ENCODE measurements around the gene ZNF592.

Gene ZNF592

DNA sequence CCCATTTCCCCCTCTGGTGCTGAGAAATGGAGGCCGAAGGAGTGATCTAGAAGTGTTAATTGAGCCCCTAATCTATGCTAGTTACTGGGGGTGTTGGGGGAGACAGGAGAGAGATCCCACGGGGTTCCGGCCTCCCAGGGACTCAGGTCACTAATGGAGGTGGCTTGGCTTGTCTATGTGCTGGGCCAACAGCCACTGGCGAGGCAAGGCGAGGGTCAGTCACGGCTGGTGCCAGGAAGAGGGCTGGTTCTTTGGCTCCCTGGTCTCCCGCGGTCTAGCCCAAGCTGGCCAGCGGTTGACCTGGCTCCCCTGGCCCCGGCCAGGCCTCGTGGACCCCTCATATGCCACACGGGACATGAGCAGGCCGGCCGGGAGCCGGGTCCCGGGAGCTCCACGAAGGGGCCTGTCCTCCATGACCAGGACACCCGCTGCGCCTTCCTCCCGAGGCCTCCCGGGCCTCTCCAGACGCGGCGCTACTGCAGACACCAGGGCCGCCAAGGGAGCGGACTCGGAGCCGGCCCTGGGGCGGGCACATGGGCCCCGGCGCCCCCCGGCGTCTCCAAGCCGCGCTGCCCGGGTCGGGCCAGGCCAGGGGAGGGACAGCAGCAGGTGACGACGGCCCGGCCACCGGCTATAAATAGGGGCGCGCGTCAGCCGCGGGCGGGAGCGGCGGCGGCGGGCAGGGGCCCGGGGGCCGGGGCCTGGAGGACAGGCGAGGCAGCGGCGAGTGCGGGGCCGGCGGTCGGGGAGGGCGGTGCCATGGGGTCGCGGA is 68.5 kb downstream of the ZNF592 start, which contains the start of gene ALPK3:
Gene ALPK3, plus strand, starts transcription at position 663 of the 772 bp plus-strand sequence. Its CDS starts 97 bp downstream, at position 760.
- WGBS, 2 experiments: 25 to 26% methylated on average over 63 of the region's 63 CpGs
- Histone ChIP-seq H3K4me3 (ENCODE audit: insufficient read depth, low read depth, low read length) (peak within 1 kb of the TSS; percentile 36), H3K27ac (ENCODE audit: insufficient read depth, low read depth, low read length, poor library complexity, severe bottlenecking) (peak within 1 kb of the TSS; percentile 88), H3K9me3 (ENCODE audit: control insufficient read depth, low read length) (no peaks in the 10 kb centered on the region), H3K36me3 (ENCODE audit: control insufficient read depth, insufficient read depth, low read length) (no peaks in the 10 kb centered on the region), H3K4me1 (ENCODE audit: control insufficient read depth, insufficient read depth, low read length) (peaks cover 31% of the 10 kb centered on the region), H3K27me3 (ENCODE audit: control insufficient read depth, insufficient read depth, low read length, poor library complexity, severe bottlenecking) (no peaks in the 10 kb centered on the region)

DNA sequence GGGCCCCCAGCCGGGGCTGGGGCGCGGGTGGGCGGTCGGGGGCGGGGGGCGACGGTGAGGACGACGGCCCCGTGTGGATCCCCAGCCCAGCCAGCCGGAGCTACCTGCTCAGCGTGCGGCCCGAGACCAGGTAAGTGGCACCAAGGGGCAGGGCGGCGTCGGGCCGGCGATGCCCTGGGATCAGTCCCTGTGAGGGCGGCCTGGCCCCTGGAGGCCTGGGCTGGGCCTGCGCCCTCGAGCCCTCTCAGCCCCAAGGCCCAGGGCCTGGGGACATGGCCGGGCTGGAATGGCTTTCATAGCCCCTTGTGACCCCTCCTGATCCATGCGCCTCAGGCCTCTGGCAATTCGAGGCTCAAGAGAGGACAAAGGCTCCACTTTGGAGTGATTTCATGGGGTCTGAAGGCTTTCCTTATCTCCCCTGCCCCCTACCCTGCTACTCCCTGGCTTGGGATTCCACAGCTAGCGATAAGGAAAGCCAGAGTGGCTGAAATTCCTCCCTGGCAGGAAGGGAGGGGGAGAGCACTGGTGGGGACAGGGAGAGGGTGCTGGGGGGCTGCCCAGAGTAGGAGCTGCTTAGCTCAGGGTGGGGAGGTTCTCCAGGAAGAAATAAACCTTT is 69.2 kb downstream of the ZNF592 start:
- no peaks in the 10 kb centered on the region for H3K9me3 ChIP-seq (ENCODE audit: control insufficient read depth, low read length)
- WGBS, 2 experiments: 11 to 15% methylated on average over 27 of the region's 27 CpGs
- no peaks in the 10 kb centered on the region for H3K27me3 ChIP-seq (ENCODE audit: control insufficient read depth, insufficient read depth, low read length, poor library complexity, severe bottlenecking)
- H3K4me3 ChIP-seq (ENCODE audit: insufficient read depth, low read depth, low read length): peak overlapping the region; percentile 36
- H3K27ac ChIP-seq (ENCODE audit: insufficient read depth, low read depth, low read length, poor library complexity, severe bottlenecking): peak overlapping the region; percentile 88
- no peaks in the 10 kb centered on the region for H3K36me3 ChIP-seq (ENCODE audit: control insufficient read depth, insufficient read depth, low read length)
- H3K4me1 ChIP-seq (ENCODE audit: control insufficient read depth, insufficient read depth, low read length): peaks cover 32% of the 10 kb centered on the region

DNA sequence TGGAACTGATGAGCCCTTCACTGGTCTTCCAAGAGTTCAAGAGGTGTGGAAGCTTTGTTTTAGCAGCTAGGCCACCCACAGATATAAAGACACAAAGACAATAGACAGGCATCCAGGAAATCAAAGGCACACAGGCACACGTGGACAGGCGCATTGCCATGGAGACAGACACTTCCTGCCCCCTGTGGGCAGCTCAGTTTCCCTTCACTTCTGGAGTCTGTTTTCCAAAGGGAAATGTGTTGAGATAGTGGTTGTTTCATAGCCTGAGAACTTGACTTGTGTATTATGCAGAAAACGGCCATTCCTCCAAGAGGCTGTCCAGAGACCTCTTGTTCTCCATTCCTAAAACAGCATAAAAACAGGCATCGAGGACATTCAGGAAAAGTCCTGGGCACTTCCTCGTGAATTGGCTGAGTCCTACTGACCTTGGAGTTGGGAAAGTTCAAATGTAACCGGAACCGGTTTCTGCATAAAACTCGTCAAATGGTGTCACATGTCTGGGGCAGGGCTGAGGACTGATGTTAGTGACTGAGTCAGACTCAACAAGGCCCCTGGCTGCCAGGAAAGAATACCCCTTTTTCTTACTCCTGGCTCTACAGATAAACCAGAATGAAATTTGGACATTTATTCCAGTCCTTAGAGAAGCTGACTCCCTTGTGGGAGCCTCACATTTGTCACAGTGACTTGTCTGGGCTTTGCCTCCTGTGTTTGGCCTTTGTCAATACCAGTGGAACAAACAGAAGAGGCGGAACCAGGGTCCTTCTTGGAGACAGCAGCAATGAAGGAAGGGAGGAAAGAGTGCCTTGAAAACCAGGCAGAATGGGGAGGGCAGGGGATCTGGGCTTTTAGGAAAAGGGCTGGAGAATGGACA is 70.1 kb downstream of the ZNF592 start:
- WGBS, 2 experiments: 60 to 69% methylated on average over 9 of the region's 9 CpGs
- no peaks in the 10 kb centered on the region for H3K27me3 ChIP-seq (ENCODE audit: control insufficient read depth, insufficient read depth, low read length, poor library complexity, severe bottlenecking)
- H3K4me3 ChIP-seq (ENCODE audit: insufficient read depth, low read depth, low read length): peak overlapping the region; percentile 36
- no peaks in the 10 kb centered on the region for H3K9me3 ChIP-seq (ENCODE audit: control insufficient read depth, low read length)
- no peaks in the 10 kb centered on the region for H3K36me3 ChIP-seq (ENCODE audit: control insufficient read depth, insufficient read depth, low read length)
- peaks cover 32% of the 10 kb centered on the region for H3K4me1 ChIP-seq (ENCODE audit: control insufficient read depth, insufficient read depth, low read length)
- H3K27ac ChIP-seq (ENCODE audit: insufficient read depth, low read depth, low read length, poor library complexity, severe bottlenecking): peak overlapping the region; percentile 88

DNA sequence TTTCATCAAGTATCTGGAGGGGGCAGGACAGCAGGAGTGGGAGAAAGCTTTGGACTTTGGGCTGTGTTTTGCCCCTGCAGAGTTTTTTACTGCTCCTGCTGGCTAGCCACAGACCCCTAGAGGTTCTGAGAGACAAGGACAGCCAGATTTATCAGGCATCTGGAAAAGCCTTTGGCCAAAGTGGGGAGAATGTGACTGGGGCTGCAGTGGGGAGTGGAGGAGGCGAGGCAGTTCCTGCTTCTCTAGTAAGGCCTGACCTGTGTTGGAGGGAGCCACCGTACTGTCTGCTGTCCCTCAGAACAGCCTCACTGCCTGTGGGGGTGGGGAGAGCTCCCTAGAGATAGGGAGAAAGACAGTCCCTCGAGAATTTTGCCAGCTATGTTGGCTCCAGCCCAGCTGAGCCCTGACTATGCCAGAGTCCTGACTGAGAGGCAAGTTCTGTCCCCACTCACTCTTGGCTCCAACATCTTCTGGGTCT is 70.9 kb downstream of the ZNF592 start:
- H3K4me1 ChIP-seq (ENCODE audit: control insufficient read depth, insufficient read depth, low read length): peaks cover 32% of the 10 kb centered on the region
- 74 to 80% methylated on average over 3 of the region's 3 CpGs for WGBS, 2 experiments
- H3K9me3 ChIP-seq (ENCODE audit: control insufficient read depth, low read length): no peaks in the 10 kb centered on the region
- H3K4me3 ChIP-seq (ENCODE audit: insufficient read depth, low read depth, low read length): no peak overlapping the region
- no peaks in the 10 kb centered on the region for H3K36me3 ChIP-seq (ENCODE audit: control insufficient read depth, insufficient read depth, low read length)
- H3K27me3 ChIP-seq (ENCODE audit: control insufficient read depth, insufficient read depth, low read length, poor library complexity, severe bottlenecking): no peaks in the 10 kb centered on the region
- H3K27ac ChIP-seq (ENCODE audit: insufficient read depth, low read depth, low read length, poor library complexity, severe bottlenecking): no peak overlapping the region

DNA sequence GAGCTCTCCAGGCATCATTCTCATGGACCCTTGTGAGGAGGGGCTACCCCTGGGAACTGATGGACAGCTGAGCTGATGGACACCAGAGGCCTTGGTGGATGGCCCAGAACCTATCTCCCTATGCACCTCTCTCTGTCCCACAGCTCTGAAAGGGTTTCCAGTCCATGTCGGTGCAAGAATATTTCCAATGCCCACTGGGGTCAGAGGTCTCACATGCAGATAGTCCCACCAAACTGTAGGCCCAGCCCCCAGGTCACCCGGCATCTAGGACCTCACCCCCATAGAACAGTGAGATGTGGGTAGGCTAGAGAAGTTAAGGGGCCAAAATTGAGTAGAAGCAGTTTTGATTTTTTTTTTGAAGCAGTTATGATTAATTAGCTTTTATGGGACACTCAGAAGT is 71.4 kb downstream of the ZNF592 start:
- peaks cover 32% of the 10 kb centered on the region for H3K4me1 ChIP-seq (ENCODE audit: control insufficient read depth, insufficient read depth, low read length)
- no peak overlapping the region for H3K4me3 ChIP-seq (ENCODE audit: insufficient read depth, low read depth, low read length)
- no peaks in the 10 kb centered on the region for H3K9me3 ChIP-seq (ENCODE audit: control insufficient read depth, low read length)
- no peak overlapping the region for H3K27ac ChIP-seq (ENCODE audit: insufficient read depth, low read depth, low read length, poor library complexity, severe bottlenecking)
- no peaks in the 10 kb centered on the region for H3K36me3 ChIP-seq (ENCODE audit: control insufficient read depth, insufficient read depth, low read length)
- no peaks in the 10 kb centered on the region for H3K27me3 ChIP-seq (ENCODE audit: control insufficient read depth, insufficient read depth, low read length, poor library complexity, severe bottlenecking)
- WGBS, 2 experiments: 93 to 100% methylated on average over 2 of the region's 2 CpGs

DNA sequence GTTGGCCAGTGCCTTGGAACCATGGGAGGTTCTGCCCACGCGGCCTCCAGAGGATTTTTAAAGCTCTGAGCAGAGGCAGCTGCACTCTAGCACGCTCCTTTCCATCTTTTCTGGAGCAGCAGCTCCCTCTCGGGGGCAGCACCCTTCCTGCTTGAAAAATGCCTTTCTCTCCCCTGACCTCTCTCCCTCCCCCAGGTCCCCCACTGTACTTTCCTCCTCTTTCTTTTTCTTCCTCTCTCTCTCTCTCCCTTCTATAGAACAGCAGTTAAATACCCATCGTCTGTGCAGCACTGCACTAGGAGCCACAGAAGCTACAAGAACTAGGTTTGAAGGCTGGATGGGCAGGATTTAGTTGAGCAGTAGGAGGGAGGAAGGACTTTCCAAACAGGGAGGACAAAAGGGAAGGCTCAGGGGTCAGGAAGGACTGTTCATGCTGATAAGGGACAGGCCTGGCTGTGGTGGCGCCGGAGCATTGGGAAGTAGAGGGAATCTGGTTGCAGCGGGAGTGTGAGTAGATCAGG is 73.2 kb downstream of the ZNF592 start:
- H3K27ac ChIP-seq (ENCODE audit: insufficient read depth, low read depth, low read length, poor library complexity, severe bottlenecking): no peak overlapping the region

DNA sequence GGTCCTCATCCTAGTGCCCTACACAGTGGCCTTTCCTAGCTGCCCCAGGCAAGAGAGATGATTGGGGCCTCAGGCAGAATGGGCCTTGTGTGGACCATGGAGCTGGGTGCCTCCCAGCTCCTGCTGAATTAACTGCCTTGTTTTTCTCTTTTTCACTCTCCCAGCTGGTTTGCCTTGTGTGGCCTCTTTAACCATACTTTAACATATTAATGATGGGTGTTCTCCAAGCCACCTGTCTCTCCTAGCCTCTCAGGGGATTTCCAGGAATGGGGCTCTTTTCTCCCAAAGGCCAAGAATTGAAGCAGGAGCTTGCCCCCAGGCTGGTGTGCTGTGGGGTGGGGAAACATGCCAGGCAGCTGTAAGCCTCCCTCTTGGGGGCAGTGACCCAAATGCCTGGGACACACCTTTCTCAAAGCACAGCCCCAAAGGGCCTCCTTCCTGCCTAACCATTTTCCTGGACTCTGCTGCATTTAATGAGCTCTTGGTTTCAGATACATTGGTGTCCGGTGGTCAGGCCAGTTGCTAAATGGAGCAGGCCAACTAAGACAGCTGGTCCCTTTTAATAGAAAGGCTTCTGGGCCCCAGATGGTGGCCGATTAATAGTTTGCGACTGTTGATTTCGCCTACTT is 74.4 kb downstream of the ZNF592 start:
- 93 to 98% methylated on average over 4 of the region's 4 CpGs for whole genome bisulfite sequencing, 2 experiments
- peaks cover 27% of the 10 kb centered on the region for H3K4me1 ChIP-seq (ENCODE audit: control insufficient read depth, insufficient read depth, low read length)
- no peak overlapping the region for H3K27ac ChIP-seq (ENCODE audit: insufficient read depth, low read depth, low read length, poor library complexity, severe bottlenecking)
- H3K36me3 ChIP-seq (ENCODE audit: control insufficient read depth, insufficient read depth, low read length): no peaks in the 10 kb centered on the region
- H3K9me3 ChIP-seq (ENCODE audit: control insufficient read depth, low read length): no peaks in the 10 kb centered on the region
- H3K4me3 ChIP-seq (ENCODE audit: insufficient read depth, low read depth, low read length): no peak overlapping the region
- H3K27me3 ChIP-seq (ENCODE audit: control insufficient read depth, insufficient read depth, low read length, poor library complexity, severe bottlenecking): no peaks in the 10 kb centered on the region

More for the DNA sequence above, 73.2 kb downstream of the ZNF592 start:
- H3K4me3 ChIP-seq (ENCODE audit: insufficient read depth, low read depth, low read length): no peak overlapping the region
- H3K9me3 ChIP-seq (ENCODE audit: control insufficient read depth, low read length): no peaks in the 10 kb centered on the region
- H3K27me3 ChIP-seq (ENCODE audit: control insufficient read depth, insufficient read depth, low read length, poor library complexity, severe bottlenecking): no peaks in the 10 kb centered on the region
- no peaks in the 10 kb centered on the region for H3K36me3 ChIP-seq (ENCODE audit: control insufficient read depth, insufficient read depth, low read length)
- peaks cover 32% of the 10 kb centered on the region for H3K4me1 ChIP-seq (ENCODE audit: control insufficient read depth, insufficient read depth, low read length)
- WGBS, 2 experiments: 85 to 89% methylated on average over 8 of the region's 8 CpGs

DNA sequence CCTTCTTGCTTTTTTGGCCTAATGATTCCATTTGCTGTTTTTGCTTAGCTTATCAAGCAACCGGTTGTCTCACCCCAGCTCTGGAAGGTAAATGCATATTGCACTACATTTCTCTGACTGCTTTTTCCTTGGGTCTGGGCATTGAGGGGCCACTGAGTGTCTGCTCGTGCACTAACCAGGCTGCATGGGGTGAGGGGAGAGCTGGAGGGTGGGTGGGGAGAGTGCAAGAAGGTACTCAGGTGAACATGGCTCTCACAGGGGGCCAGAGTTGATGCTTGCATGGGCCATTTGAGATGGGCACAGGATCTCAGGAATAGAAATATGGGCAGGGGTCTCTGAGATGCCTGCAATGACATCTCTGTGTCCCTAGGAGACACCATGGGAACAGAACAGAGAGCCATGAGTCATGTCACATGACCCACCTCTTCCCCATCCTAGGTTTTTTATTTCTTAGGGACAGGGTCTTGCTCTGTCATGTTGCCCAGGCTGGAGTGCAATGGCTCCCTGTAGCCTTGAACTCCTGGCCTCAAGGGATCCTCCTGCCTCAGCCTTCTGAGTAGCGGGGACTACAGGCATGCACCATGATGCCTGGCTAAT is 75.0 kb downstream of the ZNF592 start:
- no peak overlapping the region for H3K4me3 ChIP-seq (ENCODE audit: insufficient read depth, low read depth, low read length)
- no peaks in the 10 kb centered on the region for H3K27me3 ChIP-seq (ENCODE audit: control insufficient read depth, insufficient read depth, low read length, poor library complexity, severe bottlenecking)
- no peaks in the 10 kb centered on the region for H3K9me3 ChIP-seq (ENCODE audit: control insufficient read depth, low read length)
- WGBS, 2 experiments: 84 to 95% methylated on average over 3 of the region's 3 CpGs
- H3K27ac ChIP-seq (ENCODE audit: insufficient read depth, low read depth, low read length, poor library complexity, severe bottlenecking): no peak overlapping the region
- H3K4me1 ChIP-seq (ENCODE audit: control insufficient read depth, insufficient read depth, low read length): peaks cover 21% of the 10 kb centered on the region
- no peaks in the 10 kb centered on the region for H3K36me3 ChIP-seq (ENCODE audit: control insufficient read depth, insufficient read depth, low read length)

DNA sequence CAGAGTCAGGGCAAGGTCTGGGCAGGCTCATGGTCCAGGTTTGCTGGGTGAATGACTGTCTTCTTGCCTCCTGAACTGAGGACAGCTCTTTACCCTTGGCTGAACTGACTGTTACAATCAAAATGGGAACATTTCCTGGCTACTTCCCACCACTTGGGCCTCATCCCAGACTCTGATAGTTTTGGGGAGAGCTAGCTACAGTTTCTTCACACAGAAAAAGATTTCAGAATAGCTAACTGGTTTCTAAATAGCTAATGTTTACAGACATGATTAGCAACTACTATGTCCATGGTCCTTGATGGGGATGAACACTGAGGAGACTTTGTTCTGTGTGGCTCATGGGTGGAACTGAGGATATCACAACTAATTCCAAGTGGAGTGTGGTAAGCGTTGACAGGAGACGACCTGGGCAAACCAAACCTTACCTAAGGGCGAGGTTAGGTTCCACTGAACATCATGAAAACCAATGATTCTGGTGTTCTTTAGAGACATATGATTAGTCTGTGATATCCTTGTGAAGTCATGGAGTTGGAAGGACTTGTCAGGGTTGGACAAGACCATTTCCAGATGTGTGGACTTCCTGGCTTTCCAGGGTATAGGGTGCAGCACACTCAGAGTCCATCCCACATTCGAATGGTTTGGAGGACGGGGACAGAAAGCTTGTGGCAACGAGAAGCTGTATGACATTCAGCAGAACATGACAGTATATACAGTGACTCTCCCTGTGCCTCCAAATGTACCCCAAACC is 76.0 kb downstream of the ZNF592 start:
- no peak overlapping the region for H3K27ac ChIP-seq (ENCODE audit: insufficient read depth, low read depth, low read length, poor library complexity, severe bottlenecking)
- WGBS, 2 experiments: 95 to 96% methylated on average over 6 of the region's 6 CpGs
- H3K27me3 ChIP-seq (ENCODE audit: control insufficient read depth, insufficient read depth, low read length, poor library complexity, severe bottlenecking): no peaks in the 10 kb centered on the region
- peaks cover 11% of the 10 kb centered on the region for H3K4me1 ChIP-seq (ENCODE audit: control insufficient read depth, insufficient read depth, low read length)
- H3K36me3 ChIP-seq (ENCODE audit: control insufficient read depth, insufficient read depth, low read length): no peaks in the 10 kb centered on the region
- H3K9me3 ChIP-seq (ENCODE audit: control insufficient read depth, low read length): no peaks in the 10 kb centered on the region
- no peak overlapping the region for H3K4me3 ChIP-seq (ENCODE audit: insufficient read depth, low read depth, low read length)
